IPS-20b (cell line): Measurements from ENCODE around the gene PHACTR2.
"Not testable (repeated sequence)": the region's sequence is repeated elsewhere in the genome, so short reads cannot be mapped to it uniquely, and the experiment has no call there.

Experiments
- H3K27ac ChIP-seq: one replicate; pipeline ENCODE4 v1.5.1; 2013; ENCODE audit warnings: low read length
- H3K27me3 ChIP-seq: 2 replicates; pipeline ENCODE4 v1.6.1; 2013; ENCODE audit warnings: mild to moderate bottlenecking, low read length, inconsistent platforms; ENCODE audit not compliant: insufficient read depth
- H3K36me3 ChIP-seq: 2 replicates; pipeline ENCODE4 v1.6.1; 2013; ENCODE audit warnings: low read depth, mild to moderate bottlenecking, inconsistent platforms, low read length, moderate library complexity; ENCODE audit not compliant: insufficient read depth
- H3K4me1 ChIP-seq: 2 replicates; pipeline ENCODE4 v1.6.1; 2013; ENCODE audit warnings: mild to moderate bottlenecking, control low read depth, inconsistent platforms, low read length, moderate library complexity; ENCODE audit not compliant: insufficient read depth
- H3K4me3 ChIP-seq: 2 replicates; pipeline ENCODE4 v1.5.1; 2013; ENCODE audit warnings: mild to moderate bottlenecking, low read length, inconsistent platforms
- H3K9ac ChIP-seq: 2 replicates; pipeline ENCODE4 v1.6.1; 2013; ENCODE audit warnings: low read depth, mild to moderate bottlenecking, inconsistent platforms, low read length, moderate library complexity
- H3K9me3 ChIP-seq: 2 replicates; pipeline ENCODE4 v1.6.1; 2013; ENCODE audit warnings: mild to moderate bottlenecking, low read depth, low read length, inconsistent platforms; ENCODE audit not compliant: insufficient read depth

Gene PHACTR2

DNA sequence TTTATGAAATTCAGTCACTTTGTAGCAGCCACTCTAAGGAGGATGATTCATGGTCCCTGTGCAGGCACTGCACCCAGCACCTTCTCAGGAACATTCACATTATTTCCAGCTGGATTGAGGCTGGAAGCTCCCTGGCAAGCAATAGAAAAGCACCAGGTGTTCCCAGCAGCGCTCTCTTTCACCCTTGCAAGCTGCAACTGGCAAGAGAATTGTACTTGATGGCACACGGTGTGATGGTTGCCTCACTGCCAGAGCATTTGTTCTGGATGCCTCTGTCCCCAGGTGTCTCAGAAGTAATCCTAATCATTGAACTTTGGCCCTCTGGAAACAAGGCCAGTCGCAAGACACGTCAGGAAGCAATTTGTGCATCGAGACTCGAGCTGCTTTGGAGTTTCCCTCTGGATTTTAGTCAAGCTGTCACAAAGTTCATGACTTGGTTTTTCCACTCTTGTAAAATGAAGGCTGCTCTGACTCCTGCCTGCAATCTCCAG, 24.9 kb upstream of the PHACTR2 start:
- H3K36me3 ChIP-seq = no peaks in the 10 kb centered on the region
- H3K9me3 ChIP-seq = peaks cover 6% of the 10 kb centered on the region; the same call in 1 of the 2 replicates
- no peaks in the 10 kb centered on the region for H3K4me1 ChIP-seq
- no peak overlapping the region for H3K4me3 ChIP-seq
- no peak overlapping the region for H3K9ac ChIP-seq
- H3K27me3 ChIP-seq = no peaks in the 10 kb centered on the region
- H3K27ac ChIP-seq = no peak overlapping the region

- no peak overlapping the region for H3K9ac ChIP-seq
- H3K27me3 ChIP-seq = no peaks in the 10 kb centered on the region
- H3K4me1 ChIP-seq = no peaks in the 10 kb centered on the region
- peaks cover 10% of the 10 kb centered on the region for H3K9me3 ChIP-seq
- H3K36me3 ChIP-seq = no peaks in the 10 kb centered on the region
- no peak overlapping the region for H3K27ac ChIP-seq
- H3K4me3 ChIP-seq = no peak overlapping the region
These were observed 22.2 kb upstream of the PHACTR2 start for GRCh38 chr6:143655541-143655940.

DNA sequence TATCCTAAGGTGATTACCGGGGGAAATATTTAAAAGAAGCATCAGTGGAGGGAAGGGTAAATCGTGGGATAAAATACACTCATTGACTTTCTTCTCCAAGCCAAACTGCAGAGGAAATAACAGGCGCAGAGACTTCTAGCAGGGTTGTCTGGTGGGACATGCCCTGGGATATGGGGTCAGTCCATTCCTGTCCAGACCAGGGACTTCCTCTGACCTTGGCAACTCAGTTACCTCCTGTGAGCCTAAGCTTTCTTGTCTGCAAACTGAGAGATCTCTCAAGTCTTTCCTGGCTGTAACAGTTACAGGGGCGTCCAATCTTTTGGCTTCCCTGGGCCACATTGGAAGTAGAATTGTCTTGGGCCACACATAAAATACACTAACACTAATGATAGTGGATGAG, 21.7 kb upstream of the PHACTR2 start:
- H3K36me3 ChIP-seq = no peaks in the 10 kb centered on the region
- H3K4me1 ChIP-seq = no peaks in the 10 kb centered on the region
- no peak overlapping the region for H3K4me3 ChIP-seq
- no peak overlapping the region for H3K9ac ChIP-seq
- H3K27ac ChIP-seq = no peak overlapping the region
- H3K27me3 ChIP-seq = no peaks in the 10 kb centered on the region
- H3K9me3 ChIP-seq = peaks cover 12% of the 10 kb centered on the region

GRCh38 chr6:143657809-143658208, 20.0 kb upstream of the PHACTR2 start:
- Histone ChIP-seq H3K9ac (no peak overlapping the region), H3K27me3 (no peaks in the 10 kb centered on the region), H3K27ac (no peak overlapping the region), H3K9me3 (peaks cover 12% of the 10 kb centered on the region), H3K36me3 (no peaks in the 10 kb centered on the region), H3K4me3 (no peak overlapping the region), H3K4me1 (no peaks in the 10 kb centered on the region)

DNA sequence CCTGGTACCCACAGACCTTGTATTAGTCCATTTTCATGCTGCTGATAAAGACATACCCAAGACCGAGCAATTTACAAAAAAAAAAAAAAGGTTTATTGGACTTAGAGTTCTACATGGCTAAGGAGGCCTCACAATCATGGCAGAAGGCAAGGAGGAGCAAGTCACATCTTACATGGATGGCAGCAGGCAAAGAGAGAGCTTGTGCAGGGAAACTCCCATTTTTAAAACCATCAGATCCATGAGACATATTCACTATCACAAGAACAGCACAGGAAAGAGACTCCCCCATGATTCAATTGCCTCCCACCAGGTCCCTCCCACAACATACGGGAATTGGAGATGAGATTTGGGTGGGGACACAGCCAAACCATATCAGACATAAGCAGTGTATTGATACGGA, 17.6 kb upstream of the PHACTR2 start:
- not testable (repeated sequence) for H3K27ac ChIP-seq, H3K9ac ChIP-seq

GRCh38 chr6:143664171-143664570, 13.6 kb upstream of the PHACTR2 start:
- Histone ChIP-seq H3K9ac (no peak overlapping the region), H3K36me3 (no peaks in the 10 kb centered on the region), H3K9me3 (peaks cover 6% of the 10 kb centered on the region), H3K27me3 (no peaks in the 10 kb centered on the region), H3K4me1 (no peaks in the 10 kb centered on the region), H3K27ac (no peak overlapping the region), H3K4me3 (no peak overlapping the region)

More for the DNA sequence above, 17.6 kb upstream of the PHACTR2 start:
- not testable (repeated sequence) for H3K36me3 ChIP-seq, H3K4me3 ChIP-seq, H3K4me1 ChIP-seq, H3K27me3 ChIP-seq
- peaks cover 12% of the 10 kb centered on the region for H3K9me3 ChIP-seq

DNA sequence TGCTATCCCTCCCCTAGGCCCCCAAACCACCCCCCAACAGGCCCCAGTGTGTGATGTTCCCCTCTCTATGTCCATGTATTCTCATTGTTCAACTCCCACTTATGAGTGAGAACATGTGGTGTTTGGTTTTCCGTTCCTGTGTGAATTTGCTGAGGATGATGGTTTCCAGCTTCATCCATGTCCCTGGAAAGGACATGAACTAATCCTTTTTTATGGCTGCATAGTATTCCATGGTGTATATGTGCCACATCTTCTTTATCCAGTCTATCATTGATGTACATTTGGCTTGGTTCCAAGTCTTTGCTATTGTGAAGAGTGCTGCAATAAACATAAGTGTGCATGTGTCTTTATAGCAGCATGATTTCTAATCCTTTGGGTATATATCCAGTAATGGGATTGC, 11.8 kb upstream of the PHACTR2 start:
- H3K27ac ChIP-seq, H3K9ac ChIP-seq, H3K36me3 ChIP-seq, H3K27me3 ChIP-seq, H3K4me1 ChIP-seq, H3K9me3 ChIP-seq, H3K4me3 ChIP-seq: not testable (repeated sequence)

DNA sequence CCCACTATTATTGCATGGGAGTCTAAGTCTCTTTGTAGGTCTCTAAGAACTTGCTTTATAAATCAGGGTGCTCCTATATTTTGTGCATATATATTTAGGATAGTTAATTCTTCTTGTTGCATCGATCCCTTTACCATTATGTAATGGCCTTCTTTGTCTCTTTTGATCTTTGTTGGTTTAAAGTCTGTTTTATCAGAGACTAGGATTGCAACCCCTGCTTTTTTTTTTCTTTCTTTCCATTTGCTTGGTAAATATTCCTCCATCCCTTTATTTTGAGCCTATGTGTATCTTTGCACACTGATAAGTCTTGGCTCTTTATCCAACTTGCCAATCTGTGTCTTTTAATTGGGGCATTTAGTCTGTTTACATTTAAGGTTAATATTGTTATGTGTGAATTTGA, 8.3 kb upstream of the PHACTR2 start:
- not testable (repeated sequence) for H3K9ac ChIP-seq, H3K36me3 ChIP-seq, H3K27me3 ChIP-seq, H3K4me3 ChIP-seq, H3K9me3 ChIP-seq, H3K27ac ChIP-seq
- peaks cover 17% of the 10 kb centered on the region for H3K4me1 ChIP-seq

- Histone ChIP-seq H3K4me3 (peak overlapping the region; percentile 23; the same call in 1 of the 2 replicates), H3K36me3 (no peaks in the 10 kb centered on the region; the same call in 1 of the 2 replicates), H3K9me3 (no peaks in the 10 kb centered on the region), H3K9ac (peak overlapping the region; percentile 17; the same call in 1 of the 2 replicates), H3K27ac (peak overlapping the region; percentile 18), H3K4me1 (peaks cover 45% of the 10 kb centered on the region), H3K27me3 (no peaks in the 10 kb centered on the region)
These were observed 4.1 kb upstream of the PHACTR2 start for GRCh38 chr6:143673669-143674068.

DNA sequence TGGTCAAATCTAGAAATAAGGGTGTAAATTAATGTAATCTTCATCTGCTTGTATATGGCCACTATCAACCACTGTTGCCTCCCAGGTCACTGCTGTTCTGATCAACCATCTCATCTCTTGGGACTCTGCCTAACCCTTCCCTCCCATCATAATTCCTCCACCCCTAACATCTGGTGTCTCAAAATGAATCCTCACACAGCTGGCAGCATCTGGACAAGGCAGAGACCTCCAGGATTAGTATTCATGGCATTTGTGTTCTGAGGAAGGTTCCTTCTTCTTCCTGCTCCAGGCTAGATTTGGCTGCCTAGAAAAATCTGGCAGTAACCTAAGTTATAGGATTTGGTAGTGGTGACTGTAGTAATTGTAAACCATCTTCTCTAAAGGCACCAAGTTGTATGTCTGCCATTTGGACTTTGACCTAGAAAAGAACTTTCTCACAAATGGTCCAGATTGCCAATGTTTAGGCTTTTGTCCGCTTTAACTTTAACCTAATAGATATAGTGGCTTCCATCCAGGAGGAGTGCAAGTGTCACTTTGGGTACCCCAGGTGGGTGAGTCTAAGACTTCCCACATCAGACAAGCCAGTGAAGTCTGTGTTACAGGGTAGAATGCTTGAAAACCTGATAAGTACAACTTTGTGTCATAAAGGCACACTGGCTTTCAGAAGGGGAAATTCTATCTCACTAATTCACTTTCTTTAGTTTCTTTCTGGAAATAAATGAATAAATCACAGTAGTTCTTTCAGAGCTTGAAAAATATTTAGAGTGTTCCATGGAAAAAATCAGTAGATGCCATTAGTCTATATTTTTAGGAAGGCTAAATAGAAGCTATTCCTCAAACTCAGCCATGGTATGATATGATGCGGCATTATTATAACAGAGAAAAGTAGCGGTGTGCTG, 3.0 kb upstream of the PHACTR2 start:
- no peaks in the 10 kb centered on the region; the same call in 1 of the 2 replicates for H3K36me3 ChIP-seq
- H3K9ac ChIP-seq = peak overlapping the region; percentile 30; the same call in 1 of the 2 replicates
- peak overlapping the region; percentile 0 for H3K27ac ChIP-seq
- peaks cover 50% of the 10 kb centered on the region for H3K4me1 ChIP-seq
- H3K4me3 ChIP-seq = peak overlapping the region; percentile 98; the same call in 1 of the 2 replicates
- no peaks in the 10 kb centered on the region for H3K27me3 ChIP-seq
- no peaks in the 10 kb centered on the region for H3K9me3 ChIP-seq

GRCh38 chr6:143675382-143675900, 2.3 kb upstream of the PHACTR2 start:
- no peaks in the 10 kb centered on the region; the same call in 1 of the 2 replicates for H3K36me3 ChIP-seq
- no peaks in the 10 kb centered on the region for H3K9me3 ChIP-seq
- H3K9ac ChIP-seq = peak overlapping the region; percentile 30; the same call in 1 of the 2 replicates
- H3K27me3 ChIP-seq = no peaks in the 10 kb centered on the region
- peaks cover 52% of the 10 kb centered on the region for H3K4me1 ChIP-seq
- peak overlapping the region; percentile 98 for H3K4me3 ChIP-seq
- no peak overlapping the region for H3K27ac ChIP-seq

- H3K4me3 ChIP-seq = peak overlapping the region; percentile 98
- no peak overlapping the region for H3K27ac ChIP-seq
- H3K4me1 ChIP-seq = peaks cover 57% of the 10 kb centered on the region
These were observed 1.8 kb upstream of the PHACTR2 start for GRCh38 chr6:143675946-143676345.

More at GRCh38 chr6:143675946-143676345, 1.8 kb upstream of the PHACTR2 start:
- Histone ChIP-seq H3K27me3 (no peaks in the 10 kb centered on the region), H3K9me3 (no peaks in the 10 kb centered on the region), H3K36me3 (no peaks in the 10 kb centered on the region; the same call in 1 of the 2 replicates), H3K9ac (peak overlapping the region; percentile 11; the same call in 1 of the 2 replicates)
